ENCODE measurements around the gene INPP5F.
"Not testable (repeated sequence)": the region's sequence is repeated elsewhere in the genome, so short reads cannot be mapped to it uniquely, and the experiment has no call there.

Gene INPP5F

GRCh38 chr10:119703903-119704508, 21.8 kb upstream of the INPP5F start:
- DNase-seq (ENCODE audit: insufficient read length, low spot score) (no peak), FAIRE-seq (no peak)

- DNase-seq (ENCODE audit: insufficient read length, low spot score) (no peak), FAIRE-seq (no peak)
Measured at GRCh38 chr10:119705434-119705831, 20.4 kb upstream of the INPP5F start.

DNA sequence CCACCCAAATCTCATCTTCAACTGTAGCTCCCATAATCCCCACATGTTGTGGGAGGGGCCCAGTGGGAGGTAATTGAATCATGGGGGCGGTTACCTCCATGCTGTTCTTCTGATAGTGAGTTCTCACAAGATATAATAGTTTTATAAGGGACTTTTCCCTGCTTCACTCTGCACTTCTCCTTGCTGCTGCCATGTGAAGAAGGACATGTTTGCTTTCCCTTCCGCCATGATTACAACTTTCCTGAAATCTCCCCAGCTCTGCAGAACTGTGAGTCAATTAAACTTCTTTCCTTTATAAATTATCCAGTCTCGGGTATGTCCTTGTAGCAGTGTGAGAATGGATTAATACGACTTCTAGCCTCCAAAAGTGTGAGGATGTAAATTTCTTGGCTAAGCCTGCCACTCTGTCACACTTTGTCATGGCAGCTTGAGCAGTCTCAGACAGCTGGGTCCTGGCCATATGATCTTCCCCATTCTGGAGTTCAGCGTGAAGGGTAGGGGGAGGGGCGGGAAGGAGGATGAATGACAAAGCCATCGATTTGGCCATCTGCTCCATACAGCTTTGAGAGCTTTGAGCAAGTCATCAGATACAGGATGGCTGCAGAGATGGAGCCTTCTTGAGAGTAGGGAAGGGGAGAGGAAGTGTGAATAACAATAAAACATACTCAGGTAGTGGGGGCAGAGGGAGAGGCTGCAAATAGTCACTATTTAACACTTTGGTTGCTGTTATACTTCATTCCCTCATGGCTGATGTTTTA, 19.1 kb upstream of the INPP5F start:
- FAIRE-seq (no peak), DNase-seq (ENCODE audit: insufficient read length, low spot score) (no peak)

DNA sequence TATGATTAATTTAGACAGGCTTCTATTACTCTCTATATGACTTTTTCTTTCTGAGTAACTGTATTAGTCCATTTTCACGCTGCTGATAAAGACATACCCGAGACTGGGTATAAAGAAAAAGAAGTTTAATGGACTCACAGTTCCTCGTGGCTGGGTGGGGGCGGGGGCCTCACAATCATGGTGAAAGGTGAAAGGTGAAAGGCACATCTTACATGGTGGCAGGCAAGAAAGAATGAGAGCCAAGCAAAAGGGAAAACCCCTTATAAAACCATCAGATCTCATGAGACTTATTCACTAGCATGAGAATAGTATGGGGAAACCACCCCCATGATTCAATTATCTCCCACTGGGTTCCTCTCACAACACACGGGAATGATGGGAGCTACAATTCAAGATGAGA, 18.5 kb upstream of the INPP5F start:
- FAIRE-seq; DNase-seq (ENCODE audit: insufficient read length, low spot score): not testable (repeated sequence)

DNA sequence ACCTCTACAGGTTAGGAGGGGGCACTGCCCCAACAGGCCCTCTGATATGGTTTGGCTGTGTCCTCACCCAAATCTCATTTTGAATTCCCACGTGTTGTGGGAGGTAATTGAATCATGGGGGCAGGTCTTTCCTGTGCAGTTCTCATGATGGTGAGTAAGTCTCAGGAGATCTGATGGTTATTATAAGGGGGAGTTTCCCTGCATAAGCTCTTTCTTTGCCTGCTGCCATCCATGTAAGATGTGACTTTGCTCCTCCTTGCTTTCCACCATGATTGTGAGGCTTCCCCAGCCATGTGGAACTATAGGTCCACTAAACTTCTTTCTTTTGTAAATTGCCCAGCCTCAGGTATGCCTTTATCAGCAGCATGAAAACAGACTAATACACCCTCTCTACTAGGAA, 14.9 kb upstream of the INPP5F start:
- not testable (repeated sequence) for DNase-seq (ENCODE audit: insufficient read length, low spot score); FAIRE-seq

GRCh38 chr10:119713744-119714483, 11.9 kb upstream of the INPP5F start:
- DNase-seq (ENCODE audit: insufficient read length, low spot score) (no peak), FAIRE-seq (no peak)

DNA sequence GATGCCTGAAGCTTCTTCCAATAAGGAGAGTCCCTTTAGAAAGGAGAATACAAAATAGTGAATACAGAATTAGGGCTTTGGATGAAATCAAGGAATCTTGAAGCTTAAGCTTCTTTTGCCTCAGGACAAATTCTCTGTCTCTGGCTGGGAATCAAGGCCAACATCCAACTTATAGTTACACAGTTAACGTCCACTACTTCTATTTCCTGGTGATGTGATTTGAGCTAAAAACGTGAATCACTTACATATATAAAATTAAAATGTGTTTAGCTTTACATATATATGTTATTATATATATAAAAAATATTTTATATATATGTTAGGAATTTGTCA, 11.4 kb upstream of the INPP5F start:
- no peak for FAIRE-seq
- no peak for DNase-seq (ENCODE audit: insufficient read length, low spot score)

DNA sequence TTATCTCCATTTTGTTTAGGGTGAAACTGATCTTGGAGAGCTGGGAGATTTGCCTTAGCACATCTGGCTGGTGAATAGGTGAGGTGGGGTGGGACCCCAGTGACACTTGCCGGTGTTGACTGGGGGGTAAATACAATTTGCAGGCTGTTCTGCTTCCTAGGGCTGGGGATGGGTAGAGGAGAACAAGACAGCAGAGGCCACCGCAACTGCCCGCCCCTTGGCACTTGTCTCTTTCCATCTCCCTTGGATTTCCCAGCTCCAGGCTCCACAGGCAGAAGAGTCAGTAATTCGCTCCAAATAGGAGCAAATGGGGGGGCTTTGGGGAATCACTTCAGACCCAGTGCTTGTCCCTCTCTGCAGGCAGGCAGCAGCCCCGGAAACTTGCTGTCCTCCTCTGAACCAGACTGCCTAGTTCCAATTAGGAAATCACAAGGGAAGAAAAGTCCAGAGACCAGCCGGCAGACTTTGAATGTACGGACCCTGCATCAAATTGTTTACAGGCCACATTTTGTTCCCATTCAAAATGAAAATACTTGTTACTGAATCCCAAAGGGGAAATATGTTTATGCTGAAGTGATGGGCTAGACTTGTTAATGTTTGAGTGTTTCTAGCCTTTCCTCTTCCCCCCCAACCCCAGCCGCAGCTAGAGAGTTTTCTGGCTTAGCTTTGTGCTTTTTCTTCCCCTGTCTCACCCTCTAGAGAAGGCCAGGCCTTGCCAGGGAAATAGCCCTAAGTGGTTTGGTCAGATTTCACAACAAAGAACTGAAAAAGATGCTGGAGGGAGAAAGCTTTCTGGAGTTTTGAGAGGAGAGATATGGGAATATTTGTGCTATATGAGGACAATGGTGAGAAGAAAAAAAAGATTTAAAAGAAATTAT, 10.0 kb upstream of the INPP5F start:
- FAIRE-seq (no peak), DNase-seq (ENCODE audit: insufficient read length, low spot score) (no peak)

GRCh38 chr10:119723161-119723560, 2.7 kb upstream of the INPP5F start:
- DNase-seq (ENCODE audit: insufficient read length, low spot score) (no peak), FAIRE-seq (no peak)

DNA sequence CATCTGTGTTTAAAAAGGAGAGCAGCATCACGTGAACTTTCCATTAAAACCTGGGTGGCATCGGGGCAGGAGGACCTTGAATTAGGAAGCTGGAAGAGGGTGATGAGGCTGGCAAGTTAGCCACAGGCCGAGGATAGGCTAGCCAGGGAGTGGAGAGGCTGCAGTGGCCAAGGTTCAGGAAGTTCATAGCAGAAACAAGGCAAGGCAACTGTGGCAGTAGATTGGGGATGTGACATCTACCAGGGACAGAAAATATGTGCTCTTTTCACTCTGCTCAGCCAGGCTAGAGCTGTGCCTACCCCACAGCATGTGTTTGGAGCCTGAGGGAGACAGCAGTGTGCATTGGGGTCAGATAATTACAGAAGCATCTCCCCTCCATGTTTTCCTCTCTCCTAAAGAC, 2.2 kb upstream of the INPP5F start:
- FAIRE-seq, result no peak
- DNase-seq (ENCODE audit: insufficient read length, low spot score), result no peak

DNA sequence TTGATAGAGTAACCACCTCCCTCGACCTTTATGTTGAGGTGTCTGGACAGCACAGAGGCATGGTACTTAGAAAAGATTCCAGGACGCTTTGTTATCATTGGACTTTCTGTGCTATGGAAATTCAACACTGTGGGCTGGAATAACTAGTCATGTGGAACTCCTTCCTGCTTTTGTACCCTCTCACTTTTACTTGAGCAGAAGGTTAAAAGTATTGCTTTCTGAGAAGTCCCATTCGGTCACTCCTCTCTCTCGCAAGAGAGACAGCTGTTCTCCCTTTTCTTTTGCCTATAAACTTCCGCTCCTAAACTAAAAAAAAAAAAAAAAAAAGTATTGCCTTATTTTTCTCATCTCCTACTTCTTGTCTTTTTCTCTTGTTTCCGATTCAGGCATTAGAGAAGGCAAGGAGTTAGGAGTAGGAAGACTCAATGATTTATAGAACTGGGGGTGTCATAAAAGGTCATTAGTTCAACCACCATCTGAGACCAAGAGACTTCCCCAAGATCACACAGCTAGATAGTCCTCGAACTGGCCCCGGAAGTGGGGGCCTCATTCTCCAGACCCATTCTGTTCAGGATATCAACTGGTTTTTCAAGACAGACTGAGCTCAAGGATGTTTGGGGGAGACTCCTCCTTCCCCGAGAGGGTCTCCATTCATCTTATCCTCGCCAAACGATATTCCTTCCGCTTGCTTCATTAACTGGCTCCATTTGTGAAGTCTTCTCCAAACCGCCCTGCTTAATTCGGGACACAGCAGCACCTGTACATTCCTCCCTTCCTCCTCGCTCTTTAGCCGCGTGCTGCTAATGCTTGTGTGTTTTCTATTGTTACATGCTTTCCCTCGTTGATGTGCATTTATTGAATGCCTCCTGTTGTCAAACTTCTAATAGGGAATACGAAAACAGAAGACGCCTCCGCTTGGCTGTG, 995 bp upstream of the INPP5F start:
- DNase-seq (ENCODE audit: insufficient read length, low spot score) (no peak), FAIRE-seq (no peak)

DNA sequence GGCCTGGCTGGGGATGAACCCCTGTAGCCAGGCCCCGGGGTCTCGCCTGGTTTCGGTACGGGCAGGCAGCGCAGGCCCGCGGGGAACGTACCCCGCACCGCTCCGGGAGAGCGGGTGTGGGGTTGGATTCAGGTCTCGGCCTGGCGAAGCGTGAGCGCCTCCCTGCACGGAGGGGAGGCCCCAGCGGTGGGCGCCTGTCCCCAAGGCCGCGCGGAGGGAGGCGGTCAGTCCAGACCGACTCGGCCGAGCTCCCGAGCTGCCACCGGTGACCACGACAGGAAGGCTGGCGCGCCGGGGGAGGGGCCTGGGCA, 378 bp upstream of the INPP5F start:
- no peak for DNase-seq (ENCODE audit: insufficient read length, low spot score)
- no peak for FAIRE-seq

- no peak for FAIRE-seq
- DNase-seq (ENCODE audit: insufficient read length, low spot score), result no peak
Measured at GRCh38 chr10:119726676-119727261, 919 bp downstream of the INPP5F start.

DNA sequence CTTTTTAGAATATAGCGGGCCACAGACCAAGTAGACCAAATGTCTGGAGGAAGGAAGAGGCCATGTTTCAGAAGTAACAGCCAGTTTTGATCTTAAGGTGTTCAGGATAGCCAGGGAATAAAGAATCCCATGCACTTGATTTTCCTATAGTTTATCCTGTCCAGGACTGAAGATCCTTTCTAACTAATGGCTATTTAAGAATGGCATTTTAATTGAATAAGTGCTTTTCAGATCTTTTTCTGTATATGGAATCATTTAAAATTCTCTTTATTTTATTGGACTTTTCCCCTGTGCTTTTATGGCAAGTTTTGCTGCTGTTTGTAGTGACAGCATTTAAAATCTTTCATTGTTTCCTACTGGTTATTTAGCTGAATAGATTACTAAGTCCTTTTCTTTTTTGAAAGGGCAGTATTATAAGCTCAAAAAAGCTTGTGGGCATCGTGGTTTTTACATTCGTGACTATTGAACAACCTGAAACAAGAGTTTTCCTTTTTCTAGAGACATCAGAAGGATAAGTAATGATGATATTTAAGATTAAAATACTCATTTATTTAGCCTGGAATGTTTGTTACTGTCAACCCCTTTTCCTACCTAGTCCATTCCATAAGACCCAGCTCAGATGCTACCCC, 2.4 kb downstream of the INPP5F start:
- no peak for DNase-seq (ENCODE audit: insufficient read length, low spot score)
- no peak for FAIRE-seq

- no peak for FAIRE-seq
- DNase-seq (ENCODE audit: insufficient read length, low spot score), result no peak
Measured at GRCh38 chr10:119734396-119735332, 8.8 kb downstream of the INPP5F start.

GRCh38 chr10:119735451-119735850, 9.6 kb downstream of the INPP5F start:
- no peak for FAIRE-seq

DNA sequence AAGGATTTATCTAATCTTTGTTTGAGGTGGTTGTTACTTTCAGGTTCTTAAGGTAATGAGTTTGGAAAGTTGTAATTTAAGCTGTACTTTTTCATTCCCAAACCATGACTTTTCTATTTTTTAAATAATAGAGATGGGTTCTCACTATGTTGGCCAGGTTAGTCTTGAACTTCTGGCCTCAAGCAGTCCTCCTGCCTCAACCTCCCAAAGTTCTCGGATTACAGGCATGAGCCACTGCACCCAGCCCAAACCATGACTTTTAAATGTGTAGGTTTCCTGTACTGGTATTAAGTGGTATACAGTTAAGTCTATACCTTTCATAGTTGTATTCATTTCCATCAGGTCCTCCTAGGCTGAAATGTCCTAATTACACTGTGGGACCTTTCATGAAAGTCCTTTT, 10.4 kb downstream of the INPP5F start:
- DNase-seq (ENCODE audit: insufficient read length, low spot score) (no peak), FAIRE-seq (no peak)

More at GRCh38 chr10:119735451-119735850, 9.6 kb downstream of the INPP5F start:
- no peak for DNase-seq (ENCODE audit: insufficient read length, low spot score)

- no peak for DNase-seq (ENCODE audit: insufficient read length, low spot score)
Measured at GRCh38 chr10:119737039-119737663, 11.3 kb downstream of the INPP5F start.

More at GRCh38 chr10:119737039-119737663, 11.3 kb downstream of the INPP5F start:
- no peak for FAIRE-seq

All from HTR-8/SVneo (cell line).